GM23338 (cell line): Measurements from ENCODE around the gene SLC9A8. TPM values are rescaled to one million over a fixed set of nuclear protein-coding genes. Genes with fewer than 3 reads are reported as not detected.

Experiments
- ATAC-seq: fragments of 200-7000 bp; cut with Tn5 transposase; 3 replicates; pipeline ENCODE4 v1.9.1; 2020
- DNase-seq: peaks from one replicate; pipeline ENCODE4 v3.0.0-alpha.2; 2015; ENCODE audit warnings: low spot score
- H2AFZ ChIP-seq: fragments of 200-600 bp; sonication (generic); 2 replicates; pipeline ENCODE4 v1.8.0; 2016; ENCODE audit warnings: antibody characterized with exemption, mild to moderate bottlenecking, moderate library complexity
- H3F3A ChIP-seq: fragments of 200-600 bp; sonication (generic); replicated peaks from 2 replicates; pipeline ENCODE4 v1.8.0; 2017; ENCODE audit warnings: antibody characterized with exemption, mixed run types, low read depth
- H3K27ac ChIP-seq: fragments of 200-600 bp; sonication (generic); 2 replicates; pipeline ENCODE4 v1.6.1; 2016; ENCODE audit warnings: low read depth
- H3K27me3 ChIP-seq: fragments of 200-600 bp; sonication (generic); 2 replicates; pipeline ENCODE4 v1.8.0; 2016; ENCODE audit warnings: mild to moderate bottlenecking, mixed run types, moderate library complexity; ENCODE audit not compliant: insufficient read depth
- H3K36me3 ChIP-seq: fragments of 200-600 bp; sonication (generic); 2 replicates; pipeline ENCODE4 v1.8.0; 2016; ENCODE audit warnings: mild to moderate bottlenecking; ENCODE audit not compliant: insufficient read depth
- H3K4me1 ChIP-seq: fragments of 200-600 bp; sonication (generic); 2 replicates; pipeline ENCODE4 v1.8.0; 2016; ENCODE audit warnings: mild to moderate bottlenecking, moderate library complexity; ENCODE audit not compliant: insufficient read depth
- H3K4me2 ChIP-seq: fragments of 200-600 bp; sonication (generic); 2 replicates; pipeline ENCODE4 v1.7.1; 2017; ENCODE audit warnings: mixed run types
- H3K4me3 ChIP-seq: fragments of 200-600 bp; sonication (generic); 2 replicates; pipeline ENCODE4 v1.6.1; 2016; ENCODE audit warnings: mixed run types
- H3K79me2 ChIP-seq: fragments of 200-600 bp; sonication (generic); replicated peaks from 2 replicates; pipeline ENCODE4 v1.8.0; 2017; ENCODE audit warnings: mild to moderate bottlenecking; ENCODE audit not compliant: insufficient read depth
- H3K9me2 ChIP-seq: fragments of 200-600 bp; sonication (generic); 2 replicates; pipeline ENCODE4 v1.8.0; 2017; ENCODE audit not compliant: insufficient read depth
- H4K20me1 ChIP-seq: fragments of 200-600 bp; sonication (generic); replicated peaks from 2 replicates; pipeline ENCODE4 v1.8.0; 2017; ENCODE audit warnings: mild to moderate bottlenecking; ENCODE audit not compliant: insufficient read depth
- H3K27ac Mint-ChIP-seq: 2 replicates; pipeline ENCODE4 v1.8.0; 2020; ENCODE audit warnings: inconsistent platforms, mild to moderate bottlenecking, moderate library complexity, mixed read lengths
- H3K27me3 Mint-ChIP-seq: 3 replicates; pipeline ENCODE4 v1.8.0; 2022; ENCODE audit warnings: low read depth, mild to moderate bottlenecking, moderate library complexity, mixed read lengths, inconsistent platforms; ENCODE audit not compliant: insufficient read depth, poor library complexity
- H3K36me3 Mint-ChIP-seq: 3 replicates; pipeline ENCODE4 v1.8.0; 2021; ENCODE audit warnings: low read depth, mild to moderate bottlenecking, inconsistent platforms, moderate library complexity, mixed read lengths
- H3K4me1 Mint-ChIP-seq: 3 replicates; pipeline ENCODE4 v1.8.0; 2020; ENCODE audit warnings: mild to moderate bottlenecking, inconsistent platforms, mixed read lengths
- H3K4me3 Mint-ChIP-seq: 3 replicates; pipeline ENCODE4 v1.8.0; 2021; ENCODE audit warnings: moderate library complexity, mild to moderate bottlenecking, inconsistent platforms, mixed read lengths
- H3K9me3 Mint-ChIP-seq: 3 replicates; pipeline ENCODE4 v1.8.0; 2020; ENCODE audit warnings: moderate library complexity, mild to moderate bottlenecking, inconsistent platforms, mixed read lengths
- CREB1 ChIP-seq: fragments of 250-450 bp; sonication (Bioruptor Pico); IDR thresholded peaks from 2 replicates; pipeline ENCODE4 v1.5.0; 2020; ENCODE audit warnings: low read depth, mild to moderate bottlenecking, moderate library complexity
- EZH2 ChIP-seq: fragments of 200-600 bp; sonication (generic); IDR thresholded peaks from one replicate; pipeline ENCODE4 v1.8.0; 2017; ENCODE audit warnings: antibody characterized with exemption, mild to moderate bottlenecking, low read depth; ENCODE audit not compliant: unreplicated experiment
- JUNB ChIP-seq: IDR thresholded peaks from one replicate; pipeline ENCODE4 v1.6.1; 2016; ENCODE audit warnings: antibody characterized with exemption; ENCODE audit not compliant: unreplicated experiment
- NANOG ChIP-seq: IDR thresholded peaks from 2 replicates; pipeline ENCODE4 v1.6.1; 2016; ENCODE audit warnings: antibody characterized with exemption, borderline replicate concordance
- ZNF114 ChIP-seq: fragments of 250-450 bp; sonication (Bioruptor Pico); IDR thresholded peaks from 2 replicates; pipeline ENCODE4 v1.5.0; 2020; ENCODE audit warnings: mild to moderate bottlenecking, moderate library complexity
- ZNF331 ChIP-seq: fragments of 250-450 bp; sonication (Bioruptor Pico); IDR thresholded peaks from 2 replicates; pipeline ENCODE4 v1.5.0; 2020; ENCODE audit warnings: low read depth, mild to moderate bottlenecking, moderate library complexity
- ZNF462 ChIP-seq: fragments of 250-450 bp; sonication (Bioruptor Pico); IDR thresholded peaks from 2 replicates; pipeline ENCODE4 v1.5.0; 2020; ENCODE audit warnings: mild to moderate bottlenecking, moderate library complexity
- polyA plus RNA-seq: library from polyadenylated mRNA; unstranded; fragments of >200 nt; fragmentation: Nextera tagmentation; extraction: Ambion mirVana; gene quantifications from 2 replicates; pipeline ENCODE4 v1.2.1, GENCODE V29; 2016
- total RNA-seq: library from RNA; depleted of rRNA; stranded (reverse); fragments of >200 nt; shearing (Covaris generic); gene quantifications from 2 replicates; pipeline ENCODE4 v1.2.3, GENCODE V29; 2014
- TF ChIP-seq, protein P1 (sequence below), 2 experiments: fragments of 200-600 bp in 1 of 2; sonication (generic) in 1 of 2; conservative IDR thresholded peaks; 2 replicates each; pipeline versions ENCODE4 v1.5.1 to v1.6.1; 2016 to 2017; ENCODE audit warnings: antibody characterized with exemption in 2 of 2, low read depth in 2 of 2, mild to moderate bottlenecking in 2 of 2, moderate library complexity in 1 of 2
- TF ChIP-seq, protein P2 (sequence below): IDR thresholded peaks from one replicate; pipeline ENCODE4 v1.6.1; 2018; ENCODE audit warnings: antibody characterized with exemption; ENCODE audit not compliant: unreplicated experiment
- TF ChIP-seq, protein P3 (sequence below): IDR thresholded peaks from 2 replicates; pipeline ENCODE4 v1.6.1; 2016; ENCODE audit warnings: antibody characterized with exemption

Gene SLC9A8
- total and polyA plus RNA-seq, 2 experiments from 2014 or later, result 2.6 to 6.4 TPM

DNA sequence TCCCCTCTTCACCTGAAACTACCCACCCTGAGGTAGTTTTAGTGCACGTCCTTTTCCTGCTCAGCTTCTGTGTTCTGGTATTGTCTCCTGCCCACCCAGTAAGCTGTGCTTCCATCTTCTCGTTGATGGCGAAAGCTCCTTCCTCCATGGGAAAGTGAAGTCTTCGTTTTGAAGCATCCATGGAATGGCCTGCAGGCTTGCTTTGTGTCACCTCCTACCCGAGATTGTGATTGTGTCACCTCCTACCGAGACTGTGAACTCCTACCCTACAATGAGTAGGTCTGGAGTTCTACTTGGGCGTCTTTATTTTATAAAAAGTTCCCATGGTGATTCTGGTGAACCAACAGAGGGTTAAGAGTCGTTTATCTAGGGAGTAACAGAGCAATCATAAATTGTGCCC, 25.9 kb downstream of the SLC9A8 start (continued):
- no peak for TF ChIP-seq ZNF331 (CRISPR knock-in tag)
- no peak for TF ChIP-seq ZNF114
- TF ChIP-seq, protein P1, sequence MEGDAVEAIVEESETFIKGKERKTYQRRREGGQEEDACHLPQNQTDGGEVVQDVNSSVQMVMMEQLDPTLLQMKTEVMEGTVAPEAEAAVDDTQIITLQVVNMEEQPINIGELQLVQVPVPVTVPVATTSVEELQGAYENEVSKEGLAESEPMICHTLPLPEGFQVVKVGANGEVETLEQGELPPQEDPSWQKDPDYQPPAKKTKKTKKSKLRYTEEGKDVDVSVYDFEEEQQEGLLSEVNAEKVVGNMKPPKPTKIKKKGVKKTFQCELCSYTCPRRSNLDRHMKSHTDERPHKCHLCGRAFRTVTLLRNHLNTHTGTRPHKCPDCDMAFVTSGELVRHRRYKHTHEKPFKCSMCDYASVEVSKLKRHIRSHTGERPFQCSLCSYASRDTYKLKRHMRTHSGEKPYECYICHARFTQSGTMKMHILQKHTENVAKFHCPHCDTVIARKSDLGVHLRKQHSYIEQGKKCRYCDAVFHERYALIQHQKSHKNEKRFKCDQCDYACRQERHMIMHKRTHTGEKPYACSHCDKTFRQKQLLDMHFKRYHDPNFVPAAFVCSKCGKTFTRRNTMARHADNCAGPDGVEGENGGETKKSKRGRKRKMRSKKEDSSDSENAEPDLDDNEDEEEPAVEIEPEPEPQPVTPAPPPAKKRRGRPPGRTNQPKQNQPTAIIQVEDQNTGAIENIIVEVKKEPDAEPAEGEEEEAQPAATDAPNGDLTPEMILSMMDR (conservative IDR thresholded peaks at IDR 0.05; ENCODE audit: low read depth in 2 of 2), result no peak

DNA sequence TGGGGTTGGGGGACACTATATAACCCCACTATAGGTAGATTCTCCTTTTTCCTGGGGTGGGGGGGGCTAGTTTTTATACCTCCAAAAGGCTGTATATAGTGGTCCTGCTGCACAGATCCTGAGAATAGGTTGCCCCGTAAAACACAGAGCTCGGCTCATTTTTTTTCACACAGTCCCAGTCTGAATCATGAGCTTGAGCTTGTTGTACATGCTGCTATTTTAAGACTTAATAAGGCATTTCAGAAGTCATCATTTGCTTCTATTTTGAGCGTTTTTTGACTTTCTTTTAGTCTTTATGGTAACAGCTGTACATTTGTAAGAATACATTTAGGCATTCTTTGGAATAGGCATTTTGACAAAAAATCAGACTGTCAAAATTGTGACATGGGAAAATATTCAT, 30.5 kb downstream of the SLC9A8 start:
- peaks cover 12% of the 10 kb centered on the region for H3K36me3 Mint-ChIP-seq
- Histone ChIP-seq H3K36me3 (no peaks in the 10 kb centered on the region), H3K4me3 (no peak overlapping the region), H3K9me2 (no peaks in the 10 kb centered on the region), H3K27me3 (no peaks in the 10 kb centered on the region), H3K27ac (no peak overlapping the region), H2AFZ (no peak overlapping the region), H4K20me1 (no peaks in the 10 kb centered on the region), H3K4me1 (peaks cover 12% of the 10 kb centered on the region), H3F3A (no peaks in the 10 kb centered on the region), H3K4me2 (no peak overlapping the region), H3K79me2 (no peaks in the 10 kb centered on the region)
- no peaks in the 10 kb centered on the region; the same call in 2 of the 3 replicates for H3K9me3 Mint-ChIP-seq
- H3K27me3 Mint-ChIP-seq, result peaks cover 1% of the 10 kb centered on the region
- DNase-seq (no peak), ATAC-seq (no peak)
- no peak overlapping the region for H3K27ac Mint-ChIP-seq
- no peak overlapping the region for H3K4me3 Mint-ChIP-seq
- peaks cover 13% of the 10 kb centered on the region for H3K4me1 Mint-ChIP-seq
- TF ChIP-seq JUNB, result no peak
- TF ChIP-seq NANOG, result no peak
- TF ChIP-seq, protein P2, sequence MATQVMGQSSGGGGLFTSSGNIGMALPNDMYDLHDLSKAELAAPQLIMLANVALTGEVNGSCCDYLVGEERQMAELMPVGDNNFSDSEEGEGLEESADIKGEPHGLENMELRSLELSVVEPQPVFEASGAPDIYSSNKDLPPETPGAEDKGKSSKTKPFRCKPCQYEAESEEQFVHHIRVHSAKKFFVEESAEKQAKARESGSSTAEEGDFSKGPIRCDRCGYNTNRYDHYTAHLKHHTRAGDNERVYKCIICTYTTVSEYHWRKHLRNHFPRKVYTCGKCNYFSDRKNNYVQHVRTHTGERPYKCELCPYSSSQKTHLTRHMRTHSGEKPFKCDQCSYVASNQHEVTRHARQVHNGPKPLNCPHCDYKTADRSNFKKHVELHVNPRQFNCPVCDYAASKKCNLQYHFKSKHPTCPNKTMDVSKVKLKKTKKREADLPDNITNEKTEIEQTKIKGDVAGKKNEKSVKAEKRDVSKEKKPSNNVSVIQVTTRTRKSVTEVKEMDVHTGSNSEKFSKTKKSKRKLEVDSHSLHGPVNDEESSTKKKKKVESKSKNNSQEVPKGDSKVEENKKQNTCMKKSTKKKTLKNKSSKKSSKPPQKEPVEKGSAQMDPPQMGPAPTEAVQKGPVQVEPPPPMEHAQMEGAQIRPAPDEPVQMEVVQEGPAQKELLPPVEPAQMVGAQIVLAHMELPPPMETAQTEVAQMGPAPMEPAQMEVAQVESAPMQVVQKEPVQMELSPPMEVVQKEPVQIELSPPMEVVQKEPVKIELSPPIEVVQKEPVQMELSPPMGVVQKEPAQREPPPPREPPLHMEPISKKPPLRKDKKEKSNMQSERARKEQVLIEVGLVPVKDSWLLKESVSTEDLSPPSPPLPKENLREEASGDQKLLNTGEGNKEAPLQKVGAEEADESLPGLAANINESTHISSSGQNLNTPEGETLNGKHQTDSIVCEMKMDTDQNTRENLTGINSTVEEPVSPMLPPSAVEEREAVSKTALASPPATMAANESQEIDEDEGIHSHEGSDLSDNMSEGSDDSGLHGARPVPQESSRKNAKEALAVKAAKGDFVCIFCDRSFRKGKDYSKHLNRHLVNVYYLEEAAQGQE, result no peak
- TF ChIP-seq CREB1, result no peak
- no peak for TF ChIP-seq ZNF462 (CRISPR knock-in tag)
- TF ChIP-seq, protein P1 (conservative IDR thresholded peaks at IDR 0.05; ENCODE audit: low read depth in 2 of 2), result no peak
- TF ChIP-seq EZH2, result no peak
- TF ChIP-seq ZNF331 (CRISPR knock-in tag), result no peak
- TF ChIP-seq, protein P3, sequence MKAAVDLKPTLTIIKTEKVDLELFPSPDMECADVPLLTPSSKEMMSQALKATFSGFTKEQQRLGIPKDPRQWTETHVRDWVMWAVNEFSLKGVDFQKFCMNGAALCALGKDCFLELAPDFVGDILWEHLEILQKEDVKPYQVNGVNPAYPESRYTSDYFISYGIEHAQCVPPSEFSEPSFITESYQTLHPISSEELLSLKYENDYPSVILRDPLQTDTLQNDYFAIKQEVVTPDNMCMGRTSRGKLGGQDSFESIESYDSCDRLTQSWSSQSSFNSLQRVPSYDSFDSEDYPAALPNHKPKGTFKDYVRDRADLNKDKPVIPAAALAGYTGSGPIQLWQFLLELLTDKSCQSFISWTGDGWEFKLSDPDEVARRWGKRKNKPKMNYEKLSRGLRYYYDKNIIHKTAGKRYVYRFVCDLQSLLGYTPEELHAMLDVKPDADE, result no peak
